Nasal cavity respiratory epithelium epithelial cell of viscerocranial mucosa (primary cell): Measurements from ENCODE around the gene ATP13A3. TPM values are rescaled to one million over a fixed set of nuclear protein-coding genes. Genes with fewer than 3 reads are reported as not detected.

Source experiments
- total RNA-seq: library from RNA; depleted of rRNA; stranded (reverse); fragments of >200 nt; gene quantifications from 2 replicates; pipeline ENCODE4 v1.2.3, GENCODE V29; 2014

ATP13A3 gene
- total RNA-seq = 201 and 268 TPM in 2 replicates

GRCh38 chr3:194486540-194487288, at the start of gene ATP13A3:
Gene ATP13A3, minus strand, starts transcription at chr3:194487002. Its CDS starts 24,812 bp downstream, at chr3:194462190.

DNA sequence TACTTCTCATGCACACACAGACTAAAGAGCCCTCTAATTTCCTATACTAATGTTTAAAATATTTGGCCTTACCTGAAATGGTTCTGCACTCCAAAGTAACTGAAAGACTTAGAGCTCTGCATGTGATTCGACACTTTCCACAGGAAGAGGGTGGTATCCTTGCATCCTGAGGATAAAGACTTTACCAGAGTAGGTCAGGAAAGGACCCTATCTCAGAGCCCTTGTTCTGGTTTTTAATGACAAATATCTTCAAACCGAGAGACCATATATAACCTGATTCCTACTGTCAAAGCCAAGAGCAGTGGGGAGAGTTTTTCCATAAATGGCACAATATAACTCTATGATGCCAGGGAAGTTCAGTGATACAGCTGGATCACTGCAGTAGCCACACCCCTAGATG, 87.6 kb downstream of the ATP13A3 start, which contains the start of gene GP5:
Gene GP5 (minus strand): TSS at position 101 of the 400 bp plus-strand sequence. CDS start 984 bp downstream, outside the sequence.

DNA sequence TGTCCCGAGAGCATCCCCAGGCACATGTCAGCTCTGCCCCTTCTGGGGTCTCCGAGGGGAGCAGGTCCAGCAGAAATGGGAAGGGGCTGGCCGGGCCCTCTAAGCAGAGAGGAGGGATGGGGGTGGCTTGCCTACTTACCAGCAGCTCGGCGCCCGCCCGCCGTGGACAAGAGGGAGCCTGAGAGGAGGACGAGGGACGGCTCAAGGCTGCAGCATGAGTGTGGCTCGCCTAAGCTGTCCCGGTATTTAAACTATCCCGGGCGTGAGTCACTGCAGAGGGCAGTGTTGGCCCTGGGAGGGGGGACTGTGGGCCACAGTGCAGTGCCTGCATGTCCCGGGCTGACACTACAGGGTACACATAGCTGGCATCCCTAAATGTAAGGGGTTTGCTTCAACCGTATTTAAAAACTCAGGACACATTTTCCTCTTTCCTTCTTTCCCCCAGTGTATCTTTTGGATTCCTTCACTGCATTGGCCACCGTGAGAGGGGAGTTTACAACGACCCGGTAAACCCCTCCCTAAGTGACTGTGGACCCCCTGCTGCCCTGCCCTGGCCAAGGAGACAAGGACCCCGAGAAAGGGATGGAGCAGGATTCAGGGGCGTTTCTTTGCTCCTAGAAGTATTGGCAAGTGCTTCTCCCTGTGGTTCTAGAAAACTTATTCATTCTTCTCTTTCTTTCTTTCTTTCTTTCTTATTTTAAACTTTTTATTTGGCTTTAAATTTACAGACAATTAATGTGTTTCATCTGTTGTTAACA, 117.1 kb downstream of the ATP13A3 start, which contains the start of gene LRRC15:
Gene LRRC15 (minus strand): TSS at position 222 of the 758 bp plus-strand sequence. CDS start 8,700 bp downstream, outside the sequence.

Other genes starting within 250 kb of the ATP13A3 start
- gene CPN2, start 135.7 kb downstream of the ATP13A3 start, total RNA-seq = not detected in 2 replicates
- under 0.01 TPM in 1 of 2 replicates, not detected in the other for gene LRRC15, start 117.3 kb downstream of the ATP13A3 start, total RNA-seq
- gene GP5, start 87.7 kb downstream of the ATP13A3 start, total RNA-seq = under 0.01 TPM in 2 replicates
- 8.2 and 13.6 TPM in 2 replicates for gene TMEM44, start 146.4 kb upstream of the ATP13A3 start, total RNA-seq
- gene LSG1, start 185.2 kb upstream of the ATP13A3 start, total RNA-seq = 59.4 and 61.5 TPM in 2 replicates
- gene FAM43A, start 198.9 kb upstream of the ATP13A3 start, total RNA-seq = 2.4 and 7.3 TPM in 2 replicates